AG04449 (cell line): Measurements from ENCODE around the gene OAT.

Source experiments
- CTCF ChIA-PET: fragments of 350-600 bp; formaldehyde crosslinking; extraction: SDS; loops from one replicate; lab custom pipeline; 2021; ENCODE audit warnings: antibody characterized with exemption; lab: Yijun Ruan, JAX
- POLR2A ChIA-PET: fragments of 400-600, 350-600 bp; formaldehyde crosslinking; extraction: SDS; loops from one replicate; lab custom pipeline; 2020; ENCODE audit warnings: antibody characterized with exemption, inconsistent platforms; lab: Yijun Ruan, JAX
- DNase-seq: peaks from one replicate; pipeline ENCODE4 v3.0.0-alpha.2; 2010; ENCODE audit warnings: low read depth, low spot score
- H3K4me3 ChIP-seq: 2 replicates; pipeline ENCODE4 v1.5.1; 2011; ENCODE audit warnings: low read depth, mild to moderate bottlenecking, control low read depth, low read length
- TF ChIP-seq, protein P1 (sequence below): IDR thresholded peaks from one replicate; pipeline ENCODE4 v1.5.1; 2011; ENCODE audit warnings: mild to moderate bottlenecking, moderate library complexity, low read length, control low read depth, inconsistent platforms; ENCODE audit not compliant: insufficient read depth; ENCODE audit errors: missing control alignments

OAT gene

DNA sequence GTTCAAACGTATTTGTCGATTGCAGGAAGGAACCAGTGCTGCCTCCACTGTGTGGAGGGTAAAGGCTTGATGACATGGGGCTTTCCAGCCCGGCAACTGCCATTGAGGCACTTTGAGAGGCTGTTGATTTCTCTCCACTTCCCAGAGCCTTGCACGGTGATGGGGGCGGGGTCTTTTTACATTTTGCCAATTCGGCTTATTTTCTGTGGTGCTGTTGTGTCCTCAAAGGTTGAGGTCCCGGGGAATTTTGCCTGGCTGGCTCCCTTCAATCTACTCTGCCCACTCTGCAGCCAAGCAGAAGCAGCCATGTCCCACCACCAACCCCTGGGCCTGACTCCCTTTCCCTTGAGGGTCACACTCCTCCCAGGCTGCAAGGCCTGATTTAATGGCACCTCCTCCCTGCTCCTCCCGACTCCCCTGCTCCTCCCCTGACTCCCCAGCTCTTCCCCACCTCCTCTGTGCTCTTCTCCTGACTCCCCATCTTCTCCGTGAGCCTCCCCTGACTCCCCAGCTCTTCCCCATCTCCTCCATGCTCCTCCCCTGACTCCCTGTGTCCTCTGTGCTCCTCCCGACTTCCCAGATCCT lies 39.0 kb downstream of the OAT start:
- TF ChIP-seq, protein P1, sequence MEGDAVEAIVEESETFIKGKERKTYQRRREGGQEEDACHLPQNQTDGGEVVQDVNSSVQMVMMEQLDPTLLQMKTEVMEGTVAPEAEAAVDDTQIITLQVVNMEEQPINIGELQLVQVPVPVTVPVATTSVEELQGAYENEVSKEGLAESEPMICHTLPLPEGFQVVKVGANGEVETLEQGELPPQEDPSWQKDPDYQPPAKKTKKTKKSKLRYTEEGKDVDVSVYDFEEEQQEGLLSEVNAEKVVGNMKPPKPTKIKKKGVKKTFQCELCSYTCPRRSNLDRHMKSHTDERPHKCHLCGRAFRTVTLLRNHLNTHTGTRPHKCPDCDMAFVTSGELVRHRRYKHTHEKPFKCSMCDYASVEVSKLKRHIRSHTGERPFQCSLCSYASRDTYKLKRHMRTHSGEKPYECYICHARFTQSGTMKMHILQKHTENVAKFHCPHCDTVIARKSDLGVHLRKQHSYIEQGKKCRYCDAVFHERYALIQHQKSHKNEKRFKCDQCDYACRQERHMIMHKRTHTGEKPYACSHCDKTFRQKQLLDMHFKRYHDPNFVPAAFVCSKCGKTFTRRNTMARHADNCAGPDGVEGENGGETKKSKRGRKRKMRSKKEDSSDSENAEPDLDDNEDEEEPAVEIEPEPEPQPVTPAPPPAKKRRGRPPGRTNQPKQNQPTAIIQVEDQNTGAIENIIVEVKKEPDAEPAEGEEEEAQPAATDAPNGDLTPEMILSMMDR, result no peak
- H3K4me3 ChIP-seq, result no peak overlapping the region
- POLR2A ChIA-PET, result no interaction called here
- CTCF ChIA-PET, result interaction anchor here (1.2 to 3.8 kb wide), 4 partner anchors 8 to 384 kb away, joined by 3 to 31 read pairs (median 13); no protein-coding TSS in a partner anchor
- DNase-seq, result no peak

DNA sequence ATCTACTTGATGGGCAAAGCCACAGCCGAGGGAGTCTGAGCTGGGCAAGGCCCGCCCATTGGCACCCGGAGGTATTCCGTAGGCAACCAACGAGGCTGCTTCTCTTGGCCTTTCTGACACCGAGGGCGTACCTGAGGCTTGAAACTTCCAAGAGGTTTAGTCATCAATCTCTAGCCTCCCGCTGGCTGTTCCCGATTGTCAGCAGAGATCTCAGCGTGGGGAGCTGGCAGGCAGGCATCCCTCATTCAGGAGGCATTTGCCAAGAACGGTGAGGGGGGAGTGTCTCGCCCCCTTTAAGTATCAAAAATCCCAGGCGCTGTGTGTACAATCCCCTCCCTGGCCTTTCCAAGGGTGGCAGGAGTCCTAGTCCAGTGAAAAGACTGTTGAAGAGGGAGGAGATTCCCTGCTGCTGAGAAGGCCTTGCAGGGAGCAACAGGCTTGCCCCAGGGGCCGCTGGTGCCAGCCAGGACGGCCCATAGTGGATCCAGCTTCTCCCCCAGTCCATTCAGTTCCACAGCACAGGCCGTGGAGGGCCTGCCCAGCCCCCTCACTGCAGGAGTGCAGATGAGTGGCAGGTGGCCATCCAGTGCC lies 39.7 kb downstream of the OAT start:
- no peak overlapping the region for H3K4me3 ChIP-seq
- ChIA-PET CTCF (interaction anchor here (1.2 to 3.8 kb wide), 3 partner anchors 8 to 383 kb away, joined by 3 to 31 read pairs (median 22); no protein-coding TSS in a partner anchor), POLR2A (no interaction called here)
- no peak for DNase-seq
- TF ChIP-seq, protein P1, result no peak

DNA sequence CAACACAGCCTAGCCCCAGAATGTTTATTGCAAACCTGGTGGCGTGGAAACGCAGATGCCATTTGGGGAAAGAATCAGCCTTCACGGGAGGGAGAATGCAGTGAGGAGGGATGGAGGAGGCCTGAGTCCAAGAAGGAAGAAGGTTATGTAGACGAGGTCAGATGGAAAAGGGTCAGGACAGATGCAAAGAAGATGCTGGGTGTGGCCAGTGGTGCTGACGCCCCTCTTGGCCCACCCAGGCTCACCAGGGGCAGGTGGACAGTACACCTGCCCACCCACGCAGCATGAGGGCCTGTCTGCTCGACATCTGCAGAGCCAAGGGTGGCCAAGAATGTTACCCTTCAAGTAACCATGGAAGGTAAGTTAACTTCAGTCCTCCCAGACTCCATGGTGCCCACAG lies 40.5 kb downstream of the OAT start:
- no peak for DNase-seq
- CTCF ChIA-PET, result interaction anchor here (1.2 to 3.8 kb wide), 3 partner anchors 9 to 383 kb away, joined by 3 to 31 read pairs (median 22); no protein-coding TSS in a partner anchor
- POLR2A ChIA-PET, result no interaction called here
- H3K4me3 ChIP-seq, result no peak overlapping the region
- TF ChIP-seq, protein P1, result no peak

DNA sequence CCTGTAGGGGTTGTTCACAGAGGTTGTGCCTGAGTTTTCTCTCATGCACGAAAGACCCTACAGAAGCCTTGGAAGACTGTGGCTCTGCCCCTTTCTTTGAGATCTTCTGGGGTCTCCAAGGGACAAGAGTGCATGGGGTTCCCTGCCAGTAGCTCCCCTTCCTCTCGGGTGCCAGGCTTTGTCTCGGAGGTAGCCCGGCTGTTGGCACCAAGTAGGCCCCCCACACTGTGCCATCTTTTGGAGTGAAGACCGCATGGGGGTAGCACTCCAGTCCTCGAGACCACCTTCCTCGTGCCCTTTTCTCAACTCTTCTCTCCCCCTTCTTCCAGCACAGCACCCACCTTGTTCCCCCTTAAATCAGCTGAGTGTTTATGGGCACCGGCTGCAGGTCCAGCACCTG lies 41.6 kb downstream of the OAT start:
- no peak for DNase-seq
- POLR2A ChIA-PET, result no interaction called here
- H3K4me3 ChIP-seq, result no peak overlapping the region
- TF ChIP-seq, protein P1, result no peak
- CTCF ChIA-PET, result interaction anchor here (1.2 kb wide), 2 partner anchors 12 to 382 kb away, joined by 3 to 5 read pairs; no protein-coding TSS in a partner anchor

DNA sequence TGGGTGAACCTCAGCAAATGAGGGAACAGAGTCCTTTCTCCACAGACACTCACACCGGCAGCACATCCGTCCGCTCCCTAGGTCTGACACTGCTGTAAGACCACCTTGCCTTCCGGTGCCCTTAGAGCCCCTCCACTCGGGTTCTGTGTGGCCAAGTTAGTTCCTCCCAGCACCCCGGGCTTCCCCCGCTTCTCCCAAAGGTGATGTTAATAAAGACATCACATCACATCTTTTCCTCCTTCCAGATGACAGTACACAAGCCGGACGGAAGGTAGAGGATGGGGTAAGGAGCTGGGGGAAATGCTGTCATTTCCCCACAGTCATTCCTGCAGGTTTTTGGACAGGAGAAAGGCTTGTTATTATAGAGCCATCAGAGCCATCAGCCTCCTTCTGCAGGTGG lies 42.3 kb downstream of the OAT start:
- no peak overlapping the region for H3K4me3 ChIP-seq
- CTCF ChIA-PET, result interaction anchor here (1.2 kb wide), 1 partner anchor 382 kb away, joined by 3 read pairs; no protein-coding TSS in a partner anchor
- no peak for DNase-seq
- TF ChIP-seq, protein P1, result no peak
- POLR2A ChIA-PET, result no interaction called here

DNA sequence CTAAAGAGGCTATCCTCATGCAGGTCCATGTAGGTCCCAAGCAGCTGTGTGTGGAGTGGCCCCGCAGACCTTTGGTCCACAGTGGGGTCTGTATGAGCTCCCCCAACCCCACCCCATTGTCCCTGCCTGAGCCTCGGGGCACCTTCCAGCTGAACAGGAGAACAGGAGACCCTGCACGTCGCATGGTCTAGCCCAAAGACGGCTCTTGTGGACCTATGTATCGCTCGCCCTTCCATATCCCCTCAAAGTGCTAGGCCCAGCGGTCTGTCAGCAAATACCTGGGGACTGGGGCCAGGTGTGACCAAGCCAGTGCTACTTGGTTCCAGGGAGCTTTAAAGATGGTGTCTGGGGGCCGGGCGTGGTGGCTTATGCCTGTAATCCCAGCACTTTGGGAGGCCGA lies 43.0 kb downstream of the OAT start:
- H3K4me3 ChIP-seq, result no peak overlapping the region
- ChIA-PET CTCF (interaction anchor here (3.1 kb wide), 1 partner anchor 13 kb away, joined by 19 read pairs; no protein-coding TSS in a partner anchor), POLR2A (no interaction called here)
- TF ChIP-seq, protein P1, result no peak
- no peak for DNase-seq
